HG02763 (cell line): ENCODE results near the gene BBOX1.
"Not testable (repeated sequence)": the region's sequence is repeated elsewhere in the genome, so short reads cannot be mapped to it uniquely, and the experiment has no call there.

Source experiments
- ATAC-seq: cut with Tn5 transposase; IDR thresholded peaks from one replicate; pipeline ENCODE4 v1.9.1; 2021; ENCODE audit warnings: mild to moderate bottlenecking, moderate library complexity; ENCODE audit not compliant: unreplicated experiment

The BBOX1 gene

GRCh38 chr11:27122001-27122400, 81.4 kb downstream of the BBOX1 start:
- ATAC-seq, result no peak

- no peak for ATAC-seq
Measured at GRCh38 chr11:27124514-27125264, 84.1 kb downstream of the BBOX1 start.

DNA sequence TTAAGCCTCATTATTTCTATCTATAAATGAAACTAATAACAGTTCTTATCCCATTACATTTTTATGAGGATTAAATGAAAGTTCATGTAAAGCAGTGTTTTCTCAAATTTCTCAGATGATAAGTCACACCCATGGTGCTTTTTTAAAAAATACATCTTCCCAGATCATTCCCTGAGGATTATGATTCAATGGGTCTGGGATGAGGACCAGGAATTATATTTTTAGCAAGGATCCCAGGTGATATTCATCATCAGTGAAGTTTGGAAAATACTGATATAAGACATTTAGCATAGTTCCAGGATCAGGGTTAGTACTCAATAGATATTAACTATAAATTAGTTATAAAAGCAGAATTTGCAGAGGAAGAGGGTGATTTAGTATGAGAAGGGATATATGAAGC, 89.1 kb downstream of the BBOX1 start:
- no peak for ATAC-seq

GRCh38 chr11:27130806-27131205, 90.2 kb downstream of the BBOX1 start:
- ATAC-seq, result no peak

- ATAC-seq, result not testable (repeated sequence)
Measured at GRCh38 chr11:27135924-27136329, 95.3 kb downstream of the BBOX1 start.

DNA sequence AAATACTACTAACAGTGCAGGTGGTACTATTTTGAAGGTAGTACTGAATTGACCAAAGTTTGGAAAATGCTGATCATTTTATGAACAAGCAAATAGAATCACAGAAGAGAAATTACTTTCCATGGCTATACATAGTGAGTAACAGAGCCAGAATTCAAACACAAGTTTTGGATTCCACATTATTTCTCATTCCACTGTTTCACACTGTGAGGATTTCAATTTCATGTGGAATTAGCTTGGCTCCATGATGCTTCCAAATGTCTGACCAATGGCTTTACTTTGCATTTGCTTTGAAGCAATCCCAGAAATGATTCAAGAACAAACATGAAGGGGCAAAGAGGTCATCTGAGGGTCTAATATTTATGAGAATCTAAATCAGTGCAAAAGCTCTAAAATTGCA, 98.1 kb downstream of the BBOX1 start:
- no peak for ATAC-seq

DNA sequence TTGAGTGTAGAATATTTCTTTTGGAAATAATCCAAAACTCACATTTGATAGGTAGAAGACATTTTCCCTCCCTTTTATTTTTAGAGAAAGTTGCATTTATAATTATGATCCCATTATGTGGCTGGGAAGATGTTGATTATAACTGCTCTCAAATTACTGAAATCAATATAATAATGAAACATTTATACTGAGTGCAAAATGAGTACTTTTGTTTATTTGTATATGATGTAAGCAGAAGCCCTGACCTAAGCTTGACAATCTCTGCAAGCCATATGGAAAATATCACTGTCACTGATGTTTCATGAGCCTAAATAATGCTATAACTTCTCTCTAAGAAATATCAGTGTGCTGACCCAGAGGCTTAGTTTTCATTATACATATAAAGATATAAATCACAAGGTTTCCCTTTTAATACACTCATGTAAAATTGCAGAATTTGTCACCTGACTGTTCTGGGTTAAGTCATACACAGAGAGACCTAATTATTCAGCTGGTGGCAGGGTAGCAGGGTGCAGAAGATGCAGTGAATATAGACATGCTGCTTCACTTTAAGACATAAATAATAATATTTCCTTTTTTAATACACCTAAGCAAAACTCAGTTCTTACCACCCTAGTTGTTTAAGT, 99.2 kb downstream of the BBOX1 start:
- ATAC-seq, result no peak

GRCh38 chr11:27141576-27141975, 101.0 kb downstream of the BBOX1 start:
- no peak for ATAC-seq

GRCh38 chr11:27147916-27148315, 107.3 kb downstream of the BBOX1 start:
- no peak for ATAC-seq

- no peak for ATAC-seq
Measured at GRCh38 chr11:27148506-27148905, 107.9 kb downstream of the BBOX1 start.

- no peak for ATAC-seq
Measured at GRCh38 chr11:27150098-27150497, 109.5 kb downstream of the BBOX1 start.

- no peak for ATAC-seq
Measured at GRCh38 chr11:27153136-27153535, 112.5 kb downstream of the BBOX1 start.

DNA sequence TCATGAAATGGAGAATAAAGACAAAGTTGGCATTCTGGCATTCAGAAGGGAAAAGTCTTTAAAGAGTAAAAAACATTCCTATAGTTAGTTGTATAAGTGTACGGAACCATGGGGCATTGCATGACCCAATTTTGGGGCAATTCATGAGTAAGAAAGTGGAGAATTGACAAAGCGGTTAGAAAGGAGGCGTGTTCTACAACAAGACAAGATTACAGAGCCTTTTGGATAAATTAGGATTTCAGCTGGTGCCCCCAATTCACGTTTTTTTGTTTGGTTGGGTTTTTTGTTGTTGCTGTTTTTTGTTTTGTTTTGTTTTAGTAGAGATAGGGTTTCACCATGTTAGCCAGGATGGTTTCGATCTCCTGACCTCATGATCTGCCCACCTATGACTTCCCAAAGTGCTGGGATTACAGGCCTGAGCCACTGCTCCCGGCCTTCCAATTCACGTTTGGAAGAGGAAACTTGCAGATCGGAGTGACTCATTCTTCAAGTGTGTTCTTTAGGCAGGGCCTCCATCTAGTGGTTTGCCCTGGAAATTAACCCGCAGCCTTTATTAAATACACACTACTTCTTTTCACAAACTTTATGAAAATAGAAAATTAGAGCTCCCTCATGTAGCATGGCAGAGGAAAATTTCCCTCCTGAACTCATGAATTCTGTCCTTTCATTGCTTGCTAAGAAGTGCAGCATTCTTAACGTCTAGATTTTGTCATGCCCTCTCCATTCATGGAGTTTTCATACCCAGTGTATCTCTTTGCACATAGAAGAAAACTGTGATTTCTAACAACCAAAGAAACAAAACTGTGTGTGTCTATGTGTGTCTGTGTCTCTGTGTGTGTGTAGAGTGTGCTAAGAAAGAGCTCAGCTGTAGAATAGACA, 118.1 kb downstream of the BBOX1 start:
- no peak for ATAC-seq

GRCh38 chr11:27159335-27159679, 118.7 kb downstream of the BBOX1 start:
- no peak for ATAC-seq

- ATAC-seq, result no peak
Measured at GRCh38 chr11:27161071-27161470, 120.5 kb downstream of the BBOX1 start.

DNA sequence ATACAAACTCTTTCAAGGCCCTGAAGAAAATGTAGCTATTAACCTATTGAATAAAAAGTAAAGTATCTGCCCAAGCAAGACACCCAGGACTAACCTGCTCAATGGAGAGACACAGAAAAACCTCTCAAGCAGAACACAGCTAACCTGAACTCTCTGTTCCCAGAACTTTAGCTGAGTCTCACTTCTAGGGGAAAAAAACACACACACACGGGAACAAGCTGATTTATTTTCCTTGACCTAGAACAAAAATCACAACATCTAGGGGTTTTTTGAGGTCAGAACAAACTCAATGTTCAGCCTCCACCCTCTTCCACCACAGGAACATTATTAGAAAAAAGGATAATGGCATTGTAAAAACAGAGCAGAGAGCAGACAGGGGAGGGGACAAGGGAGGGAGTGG, 121.6 kb downstream of the BBOX1 start:
- ATAC-seq, result no peak

DNA sequence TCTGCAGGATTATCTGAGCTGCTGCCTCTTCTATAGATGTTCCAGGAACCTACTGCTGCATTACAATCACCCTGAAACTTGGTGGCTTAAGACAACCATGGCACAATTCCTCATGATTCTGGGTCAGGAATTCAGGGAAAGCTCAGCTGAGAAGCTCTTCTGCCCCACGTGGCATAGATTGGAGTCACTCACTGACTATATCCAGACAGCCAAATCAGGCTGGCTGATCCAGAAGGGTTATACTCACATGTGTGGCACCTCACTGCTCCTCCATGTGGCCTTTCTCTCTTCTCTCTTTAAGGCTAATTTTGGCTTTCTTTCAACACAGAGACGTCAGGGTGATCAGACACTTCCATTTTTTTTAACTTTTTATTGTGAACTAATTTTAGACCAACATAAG, 125.5 kb downstream of the BBOX1 start:
- no peak for ATAC-seq

GRCh38 chr11:27171376-27171958, 130.9 kb downstream of the BBOX1 start:
- no peak for ATAC-seq

GRCh38 chr11:27173545-27173944, 132.9 kb downstream of the BBOX1 start:
- ATAC-seq, result no peak

- ATAC-seq, result no peak
Measured at GRCh38 chr11:27174021-27174420, 133.4 kb downstream of the BBOX1 start.

- no peak for ATAC-seq
Measured at GRCh38 chr11:27174672-27175210, 134.1 kb downstream of the BBOX1 start.
